Left renal cortex interstitium (tissue), 4 donors: ENCODE measurements around the gene CCL19. TPM values are rescaled to one million over a fixed set of nuclear protein-coding genes. Genes with fewer than 3 reads are reported as not detected.
A peak's percentile ranks its signal among the peaks of the same experiment; 100 is the strongest.
"Not testable (repeated sequence)": the region's sequence is repeated elsewhere in the genome, so short reads cannot be mapped to it uniquely, and the experiment has no call there.

Experiments used
- DNase-seq, 4 donors: peaks; one replicate each; pipeline ENCODE4 v3.0.0-alpha.2; 2013; ENCODE audit warnings: low read depth in 4 of 4, low spot score in 2 of 4, missing footprints in 1 of 4
- polyA plus RNA-seq, 4 donors: library from polyadenylated mRNA; unstranded; fragments of 120-200 nt; gene quantifications; one replicate each; pipeline ENCODE4 v1.2.1, GENCODE V29; 2013; ENCODE audit not compliant: insufficient read length in 4 of 4

CCL19 gene
- under 1 TPM in 1 of 4 donors, not detected in 3; 0.28 TPM for polyA plus RNA-seq

GRCh38 chr9:34690983-34691935, at the start of gene CCL19:
Gene CCL19 (minus strand): TSS chr9:34691276. CDS start chr9:34691139, 137 bp downstream.
- DNase-seq, result no peak

DNA sequence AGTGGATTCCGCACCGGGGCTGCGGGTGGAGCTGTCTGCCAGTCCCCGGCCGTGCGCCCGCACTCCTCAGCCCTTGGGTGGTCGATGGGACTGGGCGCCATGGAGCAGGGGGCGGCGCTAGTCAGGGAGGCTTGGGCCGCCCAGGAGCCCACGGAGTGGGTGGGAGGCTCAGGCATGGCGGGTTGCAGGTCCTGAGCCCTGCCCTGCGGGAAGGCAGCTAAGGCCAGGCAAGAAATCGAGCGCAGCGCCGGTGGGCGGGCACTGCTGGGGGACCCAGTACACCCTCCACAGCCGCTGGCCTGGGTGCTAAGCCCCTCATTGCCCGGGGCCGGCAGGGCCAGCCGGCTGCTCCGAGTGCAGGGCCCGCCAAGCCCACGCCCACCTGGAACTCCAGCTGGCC, 49.1 kb upstream of the CCL19 start:
- DNase-seq, result not testable (repeated sequence)

DNA sequence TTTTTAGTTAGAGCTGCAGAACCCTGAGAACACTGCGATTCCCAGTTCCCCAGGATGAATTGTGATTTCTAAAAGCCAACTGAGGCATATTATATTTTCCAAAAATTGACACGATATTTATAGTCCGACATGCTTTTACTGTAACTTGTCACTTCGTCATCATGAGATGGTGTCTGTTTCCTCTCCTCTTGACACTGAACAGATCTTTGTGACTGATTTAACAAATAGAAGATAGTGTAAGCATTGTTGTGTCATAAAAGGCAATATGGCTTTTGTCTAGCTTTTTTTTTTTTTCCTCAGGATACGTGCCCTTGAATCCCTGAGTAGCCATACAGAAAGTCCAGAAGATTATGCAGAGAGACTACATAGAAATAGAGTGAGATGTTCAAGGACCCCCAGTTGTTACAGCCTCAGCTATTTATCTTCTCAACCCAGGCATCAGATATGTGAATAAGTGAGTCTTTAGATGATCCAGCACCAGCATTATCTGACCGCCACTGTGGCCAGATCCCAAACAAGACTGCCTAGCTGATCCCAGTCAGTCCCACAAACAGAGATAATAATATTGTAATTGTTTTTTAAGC, 46.7 kb upstream of the CCL19 start:
- no peak for DNase-seq

DNA sequence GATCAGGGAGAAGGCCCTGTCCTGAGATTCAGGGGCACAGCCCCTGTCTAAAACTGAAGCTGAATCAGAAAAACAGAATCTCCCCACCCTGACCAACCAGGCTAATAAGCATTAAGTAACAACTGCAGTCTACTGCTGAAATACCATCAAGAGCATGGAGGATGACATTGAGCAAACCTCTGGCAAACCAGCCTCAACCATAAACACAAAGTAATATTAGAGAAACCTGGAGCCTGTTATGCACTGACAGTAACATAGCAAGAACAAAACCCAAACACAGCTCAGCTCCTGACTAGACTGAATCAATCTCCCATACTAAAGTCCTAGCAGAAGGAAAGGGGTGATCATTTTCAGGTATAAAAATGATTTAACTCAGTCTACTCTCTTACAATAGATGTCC, 43.6 kb upstream of the CCL19 start:
- DNase-seq, result no peak

DNA sequence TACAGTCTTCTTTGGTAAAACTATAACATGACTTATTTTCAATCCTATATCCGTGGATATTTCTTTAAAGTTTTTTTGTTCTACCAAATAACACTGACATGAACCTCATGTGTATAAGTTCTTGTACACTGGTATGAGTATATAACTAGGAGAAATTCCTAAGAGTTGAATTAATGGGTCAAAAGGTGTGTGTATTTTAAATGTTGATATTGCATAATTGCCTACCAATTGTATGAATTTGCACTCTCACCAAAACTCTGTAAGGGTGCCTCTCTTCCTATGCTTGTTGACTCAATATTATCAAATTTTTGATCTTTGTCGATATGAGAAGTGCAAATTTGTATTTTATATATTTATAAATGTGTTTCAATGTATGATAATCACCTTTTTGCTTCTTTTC, 41.8 kb upstream of the CCL19 start:
- DNase-seq, result no peak

GRCh38 chr9:34732478-34732877, 41.4 kb upstream of the CCL19 start:
- no peak for DNase-seq

- DNase-seq, result no peak
Observed at GRCh38 chr9:34723141-34723540, 32.1 kb upstream of the CCL19 start.

DNA sequence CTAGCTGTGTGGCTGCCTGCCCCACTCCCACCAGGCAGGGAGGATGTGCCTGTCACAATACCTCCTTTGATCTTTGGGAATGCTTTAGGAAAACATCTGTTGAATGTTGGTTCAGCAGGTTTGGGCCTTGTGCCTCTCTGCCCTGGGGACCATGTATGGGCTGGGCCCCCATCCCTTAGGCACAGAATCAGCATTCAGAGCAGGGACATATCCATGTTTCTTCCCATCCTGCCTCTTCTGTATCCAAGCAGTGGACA, 28.6 kb upstream of the CCL19 start:
- not testable (repeated sequence) for DNase-seq

DNA sequence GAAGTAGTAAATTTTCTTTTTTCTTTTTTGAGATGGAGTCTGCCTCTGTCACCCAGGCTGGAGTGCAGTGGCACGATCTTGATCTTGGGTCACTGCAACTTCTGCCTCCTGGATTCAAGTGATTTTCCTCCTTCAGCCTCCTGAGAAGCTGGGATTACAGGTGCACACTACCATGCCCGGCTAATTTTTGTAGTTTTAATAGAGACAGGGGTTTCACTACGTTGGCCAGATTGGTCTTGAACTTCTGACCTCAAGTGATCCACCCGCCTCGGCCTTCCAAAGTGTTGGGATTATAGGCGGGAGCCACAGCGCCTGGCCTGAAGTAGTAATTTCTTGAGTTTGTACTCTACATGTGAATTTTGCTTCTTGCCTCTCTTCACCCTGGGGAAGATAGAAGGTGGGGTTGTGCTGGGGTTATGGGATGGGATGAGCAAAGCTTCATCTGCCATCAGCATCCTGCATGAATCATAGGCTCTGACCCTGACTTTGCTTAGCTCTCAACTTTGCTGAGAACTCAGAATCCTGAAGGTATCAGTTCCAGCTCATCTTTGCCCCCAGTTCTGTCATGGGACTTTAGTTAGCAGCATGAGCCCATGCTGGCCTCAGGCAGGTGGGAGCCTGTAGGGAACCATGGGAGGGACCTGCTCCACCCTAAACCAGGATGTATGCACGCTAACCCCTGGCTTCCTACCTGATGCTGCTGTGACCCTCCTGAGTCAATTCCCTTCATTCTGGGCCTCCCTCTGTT, 28.1 kb upstream of the CCL19 start:
- no peak for DNase-seq

DNA sequence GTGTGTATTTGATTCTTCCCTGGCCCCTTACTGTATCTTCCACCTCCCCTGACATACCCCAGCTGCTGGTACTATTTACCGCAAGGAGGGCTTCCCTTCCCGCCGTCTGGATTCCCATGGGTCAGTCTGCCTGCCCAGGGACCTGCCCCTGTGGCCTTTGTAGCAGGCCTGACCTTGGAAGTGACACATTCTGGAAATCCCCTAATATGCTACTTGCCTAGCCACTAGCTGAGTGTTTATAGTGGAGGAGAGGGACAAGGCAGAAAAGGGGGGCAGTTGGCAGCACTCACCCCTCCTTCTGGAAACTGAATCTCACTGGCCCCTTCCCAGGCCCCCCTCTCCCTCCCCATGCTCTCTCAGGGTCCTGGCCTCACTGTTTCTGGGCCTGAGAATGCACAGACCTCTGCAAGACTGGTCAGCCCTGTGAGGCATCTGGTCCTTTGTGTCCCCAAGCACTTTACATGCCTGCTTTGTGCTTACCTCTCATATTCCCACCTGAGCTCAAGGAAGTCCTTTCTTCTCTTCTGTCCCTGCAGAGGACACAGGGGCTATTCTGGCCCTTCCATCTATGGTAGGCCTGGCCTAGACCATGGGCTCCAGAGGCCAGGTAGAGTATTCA, 27.0 kb upstream of the CCL19 start:
- no peak for DNase-seq

- no peak for DNase-seq
Observed at GRCh38 chr9:34716711-34717110, 25.6 kb upstream of the CCL19 start.

GRCh38 chr9:34715639-34716215, 24.7 kb upstream of the CCL19 start:
- no peak for DNase-seq

DNA sequence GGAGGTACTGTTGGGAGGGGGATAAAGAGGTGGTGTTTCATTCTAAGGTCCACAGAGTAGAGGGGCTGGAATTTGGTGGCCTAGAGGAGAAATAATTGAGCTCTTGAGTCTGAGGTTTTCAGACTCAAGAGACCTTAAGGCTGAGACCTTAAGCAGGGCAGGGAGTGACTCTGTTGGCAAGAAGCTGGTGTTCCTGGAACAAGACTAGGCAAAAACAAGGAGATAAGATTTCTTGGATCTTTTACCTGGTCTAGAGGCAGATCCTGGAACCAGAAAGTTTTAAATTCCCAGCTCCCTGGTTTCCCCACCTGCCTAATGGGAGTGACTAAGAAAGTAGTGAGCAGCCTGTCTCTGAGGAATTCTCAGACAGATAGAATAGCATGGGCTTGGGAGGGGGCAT, 22.9 kb upstream of the CCL19 start:
- DNase-seq, result no peak

DNA sequence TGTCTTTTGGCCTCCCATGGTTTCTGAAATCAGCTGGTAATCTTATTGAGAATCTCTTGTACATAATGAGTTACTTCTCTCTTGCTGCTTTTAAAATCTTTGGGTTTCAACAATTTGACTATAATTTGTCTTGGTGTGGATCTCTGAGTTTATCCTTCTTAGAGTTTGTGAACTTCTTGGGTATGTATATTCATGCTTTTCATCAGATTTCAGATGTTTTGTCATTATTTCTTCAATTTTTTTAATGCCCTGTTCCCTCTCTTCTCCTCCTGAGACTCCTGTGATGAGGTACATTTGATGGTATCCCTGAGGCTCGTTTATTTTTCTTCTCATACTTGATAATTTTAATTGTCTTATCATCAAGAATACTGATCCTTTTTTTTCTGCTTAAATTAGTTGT, 21.1 kb upstream of the CCL19 start:
- no peak for DNase-seq

DNA sequence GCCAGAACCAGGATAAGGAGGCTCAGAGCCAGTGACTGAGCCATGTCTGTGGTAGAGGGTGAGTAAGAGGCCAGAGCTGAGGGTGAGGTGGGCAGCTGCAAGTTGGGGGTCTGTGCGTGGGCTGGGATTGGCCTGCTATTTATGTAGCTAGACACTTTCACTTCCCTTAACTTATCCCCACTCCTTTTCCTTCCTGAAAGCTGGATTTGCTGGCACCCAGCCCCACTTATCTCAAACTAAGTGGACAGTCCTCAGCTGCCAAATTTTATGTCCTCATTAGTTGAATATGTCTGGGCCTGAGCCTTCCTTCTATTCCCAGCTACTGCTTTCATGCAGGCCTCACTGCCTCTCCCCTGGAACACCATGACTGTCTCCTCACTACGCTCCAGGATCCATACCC, 18.9 kb upstream of the CCL19 start, which contains the start of gene CCL21:
CCL21 (minus strand) TSS at position 114 of the 400 bp plus-strand sequence; CDS start at position 44, 70 bp downstream.
- DNase-seq, result peak in 1 of 4 donors; percentile 37

GRCh38 chr9:34709196-34709978, 18.3 kb upstream of the CCL19 start:
- DNase-seq, result no peak

DNA sequence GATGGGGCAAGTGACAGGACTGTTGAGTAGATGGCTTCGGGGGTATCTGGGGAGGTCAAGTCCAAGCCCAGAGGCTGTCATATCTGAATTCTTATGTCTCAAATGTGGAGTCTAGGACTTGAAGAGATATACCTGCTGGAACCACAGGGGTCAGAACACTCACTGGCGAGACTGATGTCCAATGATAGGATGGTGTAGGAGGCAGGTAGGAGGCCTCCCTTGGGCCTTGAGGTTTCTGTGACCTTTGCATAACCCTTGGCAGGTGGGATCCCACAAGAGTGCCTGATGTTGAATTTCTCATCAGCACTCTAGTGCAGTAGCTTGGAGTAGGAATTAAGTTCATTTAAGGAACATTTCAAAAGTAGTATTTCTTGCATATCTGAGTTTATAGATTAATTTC, 16.1 kb upstream of the CCL19 start:
- no peak for DNase-seq

GRCh38 chr9:34701769-34702736, 11.0 kb upstream of the CCL19 start:
- peak; percentile 45 to 65 (median 50) for DNase-seq
